PFSK-1 (cell line): Measurements from ENCODE around the gene NAALADL2.

Experiments used
- FOXP2 ChIP-seq: optimal IDR thresholded peaks from 2 replicates; pipeline ENCODE3; 2011; ENCODE audit warnings: borderline replicate concordance, control low read depth, inconsistent platforms; ENCODE audit not compliant: insufficient read depth; ENCODE audit errors: extremely low read length, extremely low read depth
- POLR2AphosphoS5 ChIP-seq: IDR thresholded peaks from 2 replicates; pipeline ENCODE4 v1.6.1; 2012; ENCODE audit warnings: low read depth, mild to moderate bottlenecking, control low read depth, low read length, moderate library complexity
- REST ChIP-seq, 2 experiments: IDR thresholded peaks; 2 replicates each; pipeline versions ENCODE4 v1.6.1 to v1.8.0; 2011 to 2012; ENCODE audit warnings: low read depth in 2 of 2, low read length in 2 of 2, control low read depth in 1 of 2, inconsistent platforms in 1 of 2, mild to moderate bottlenecking in 1 of 2, moderate library complexity in 1 of 2; ENCODE audit not compliant: insufficient read depth in 1 of 2
- SIN3A ChIP-seq: IDR thresholded peaks from 2 replicates; pipeline ENCODE4 v1.6.1; 2012; ENCODE audit warnings: mild to moderate bottlenecking, low read length, moderate library complexity, borderline replicate concordance; ENCODE audit not compliant: insufficient read depth

GRCh38 chr3:175247629-175248028 lies 388.5 kb downstream of the NAALADL2 start:
- no peak for TF ChIP-seq REST (IDR thresholded peaks at IDR 0.05; ENCODE audit: insufficient read depth in 1 of 2, low read depth in 2 of 2, low read length in 2 of 2)
- TF ChIP-seq POLR2AphosphoS5, result no peak
- no peak for TF ChIP-seq SIN3A
- TF ChIP-seq FOXP2, result no peak
